Sigmoid colon (tissue), 7 donors: ENCODE measurements around the gene CD74. TPM values are rescaled to one million over a fixed set of nuclear protein-coding genes. Genes with fewer than 3 reads are reported as not detected.

Experiments used
- DNase-seq: peaks from one replicate; pipeline ENCODE4 v3.0.0-alpha.2; 2019
- H3K27ac ChIP-seq, 4 donors: fragments of 200-600 bp; sonication (generic); one replicate each; pipeline ENCODE4 v1.5.1; 2016 to 2019; ENCODE audit warnings: mild to moderate bottlenecking in 1 of 4
- H3K27me3 ChIP-seq, 3 donors: fragments of 200-600 bp; sonication (generic); one replicate each; pipeline ENCODE4 v1.5.1; 2019; ENCODE audit warnings: mild to moderate bottlenecking in 1 of 3
- H3K36me3 ChIP-seq, 4 donors: fragments of 200-600 bp; sonication (generic); one replicate each; pipeline ENCODE4 v1.5.1; 2016 to 2019
- H3K4me1 ChIP-seq, 4 donors: fragments of 200-600 bp; sonication (generic); one replicate each; pipeline ENCODE4 v1.5.1; 2017 to 2019
- H3K4me3 ChIP-seq, 4 donors: fragments of 200-600 bp; sonication (generic); one replicate each; pipeline ENCODE4 v1.5.1; 2017 to 2019; ENCODE audit warnings: mild to moderate bottlenecking in 2 of 4, moderate library complexity in 1 of 4
- H3K9me3 ChIP-seq, 4 donors: fragments of 200-600 bp in 3 of 4; sonication (generic) in 3 of 4; one replicate each; pipeline versions ENCODE4 v1.5.1 to v1.6.1; 2013 to 2019
- EP300 ChIP-seq, 4 donors: sonication (generic); formaldehyde crosslinking; IDR thresholded peaks; one replicate each; pipeline ENCODE4 v1.6.1; 2017; ENCODE audit warnings: antibody characterized with exemption in 4 of 4
- POLR2A ChIP-seq, 2 donors: fragments of 450-650 bp; IDR thresholded peaks; one replicate each; pipeline ENCODE4 v1.6.1; 2016; ENCODE audit warnings: antibody characterized with exemption in 2 of 2, mild to moderate bottlenecking in 2 of 2, moderate library complexity in 2 of 2
- POLR2AphosphoS5 ChIP-seq, 4 donors: sonication (generic); formaldehyde crosslinking; IDR thresholded peaks; one replicate each; pipeline ENCODE4 v1.6.1; 2017; ENCODE audit warnings: antibody characterized with exemption in 4 of 4
- WGBS, 2 donors: extraction: QIAGEN DNeasy Blood & Tissue Kit; methylation state at CpG; one replicate each; pipeline ENCODE4 v1.1.7; 2013; 5-methylcytosine and 5-hydroxymethylcytosine counted together
- intact Hi-C: fragments of 100-400 bp; cut with DNase I; formaldehyde crosslinking; loops from one replicate; pipeline ENCODE4 v1.15.1; 2023
- polyA plus RNA-seq, 3 donors: library from polyadenylated mRNA; stranded (reverse); fragments of 200-250 nt; gene quantifications; one replicate each; pipeline ENCODE4 v1.2.3, GENCODE V29; 2013
- total RNA-seq, 4 donors: library from RNA; depleted of rRNA; stranded (reverse); fragments of >200 nt; gene quantifications; one replicate each; pipeline ENCODE4 v1.1.0, GENCODE V29; 2016
- TF ChIP-seq, protein P1 (sequence below), 4 experiments: fragments of 450-650 bp in 3 of 4; fragments of 200-600 bp in 1 of 4; IDR thresholded peaks; one replicate each; pipeline ENCODE4 v1.5.1; 2016 to 2019; ENCODE audit warnings: antibody characterized with exemption in 4 of 4, mild to moderate bottlenecking in 3 of 4, moderate library complexity in 2 of 4
- donor health status: healthy with polysubstance abuse.
- donor health status: Bipolar disorder and iron deficiency.
- donor health status: healthy.

CD74 gene
- total and polyA plus RNA-seq, 7 donors: 176 to 2,186 (median 216) TPM

GRCh38 chr5:150404535-150404934 is 8.2 kb downstream of the CD74 start:
- intact Hi-C loops: no loop called here
- H3K27me3 ChIP-seq: no peaks in the 10 kb centered on the region
- H3K9me3 ChIP-seq: no peaks in the 10 kb centered on the region
- H3K36me3 ChIP-seq: peaks cover 0 to 34% (median 5%) of the 10 kb centered on the region in 4 donors
- H3K4me3 ChIP-seq: no peak overlapping the region
- 93 to 95% methylated on average over 10 of the region's 10 CpGs for WGBS, 2 donors
- no peak for DNase-seq
- no peak overlapping the region for H3K27ac ChIP-seq
- TF ChIP-seq, protein P1, sequence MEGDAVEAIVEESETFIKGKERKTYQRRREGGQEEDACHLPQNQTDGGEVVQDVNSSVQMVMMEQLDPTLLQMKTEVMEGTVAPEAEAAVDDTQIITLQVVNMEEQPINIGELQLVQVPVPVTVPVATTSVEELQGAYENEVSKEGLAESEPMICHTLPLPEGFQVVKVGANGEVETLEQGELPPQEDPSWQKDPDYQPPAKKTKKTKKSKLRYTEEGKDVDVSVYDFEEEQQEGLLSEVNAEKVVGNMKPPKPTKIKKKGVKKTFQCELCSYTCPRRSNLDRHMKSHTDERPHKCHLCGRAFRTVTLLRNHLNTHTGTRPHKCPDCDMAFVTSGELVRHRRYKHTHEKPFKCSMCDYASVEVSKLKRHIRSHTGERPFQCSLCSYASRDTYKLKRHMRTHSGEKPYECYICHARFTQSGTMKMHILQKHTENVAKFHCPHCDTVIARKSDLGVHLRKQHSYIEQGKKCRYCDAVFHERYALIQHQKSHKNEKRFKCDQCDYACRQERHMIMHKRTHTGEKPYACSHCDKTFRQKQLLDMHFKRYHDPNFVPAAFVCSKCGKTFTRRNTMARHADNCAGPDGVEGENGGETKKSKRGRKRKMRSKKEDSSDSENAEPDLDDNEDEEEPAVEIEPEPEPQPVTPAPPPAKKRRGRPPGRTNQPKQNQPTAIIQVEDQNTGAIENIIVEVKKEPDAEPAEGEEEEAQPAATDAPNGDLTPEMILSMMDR (IDR thresholded peaks at IDR 0.05): no peak
- TF ChIP-seq POLR2AphosphoS5 (IDR thresholded peaks at IDR 0.05) (no peak), EP300 (IDR thresholded peaks at IDR 0.05) (no peak), POLR2A (IDR thresholded peaks at IDR 0.05) (no peak)
- no peaks in the 10 kb centered on the region for H3K4me1 ChIP-seq

DNA sequence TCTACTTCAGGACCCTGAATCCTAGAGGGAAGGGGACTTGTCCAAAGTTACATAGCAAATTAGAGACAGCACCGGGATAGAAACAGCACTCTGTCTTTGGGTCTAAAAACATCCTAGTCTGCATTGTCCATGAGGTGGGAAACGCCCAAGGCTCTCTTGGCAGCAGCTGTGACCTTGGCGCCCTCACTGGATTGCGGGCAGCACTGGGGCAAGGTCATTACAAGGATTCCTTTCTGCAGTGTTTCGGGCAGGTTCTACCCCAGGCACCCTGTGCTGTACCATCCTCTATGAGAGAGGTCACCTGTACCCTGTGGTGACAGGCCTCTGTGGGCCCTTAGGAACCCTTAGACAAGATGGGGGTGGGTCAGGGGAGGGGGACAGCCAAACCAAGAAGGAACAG is 8.6 kb downstream of the CD74 start:
- Histone ChIP-seq H3K9me3 (no peaks in the 10 kb centered on the region), H3K36me3 (peaks cover 0 to 38% (median 7%) of the 10 kb centered on the region in 4 donors), H3K27me3 (no peaks in the 10 kb centered on the region), H3K27ac (no peak overlapping the region), H3K4me3 (no peak overlapping the region), H3K4me1 (no peaks in the 10 kb centered on the region)
- WGBS, 2 donors: 79 to 88% methylated on average over 5 of the region's 5 CpGs
- DNase-seq: no peak
- TF ChIP-seq, protein P1 (IDR thresholded peaks at IDR 0.05): no peak
- no peak for TF ChIP-seq POLR2A (IDR thresholded peaks at IDR 0.05)
- no peak for TF ChIP-seq POLR2AphosphoS5 (IDR thresholded peaks at IDR 0.05)
- no peak for TF ChIP-seq EP300 (IDR thresholded peaks at IDR 0.05)
- intact Hi-C loops: no loop called here

- no peak for DNase-seq
- TF ChIP-seq POLR2A (IDR thresholded peaks at IDR 0.05): no peak
- no peak for TF ChIP-seq POLR2AphosphoS5 (IDR thresholded peaks at IDR 0.05)
- TF ChIP-seq, protein P1 (IDR thresholded peaks at IDR 0.05): no peak
- TF ChIP-seq EP300 (IDR thresholded peaks at IDR 0.05): no peak
- Histone ChIP-seq H3K9me3 (no peaks in the 10 kb centered on the region), H3K4me3 (no peak overlapping the region), H3K27ac (no peak overlapping the region), H3K36me3 (peaks cover 0 to 50% (median 11%) of the 10 kb centered on the region in 4 donors), H3K27me3 (no peaks in the 10 kb centered on the region), H3K4me1 (no peaks in the 10 kb centered on the region)
- intact Hi-C loops: no loop called here
- 92% methylated on average over 12 of the region's 12 CpGs for WGBS, 2 donors
These were observed 9.8 kb downstream of the CD74 start for GRCh38 chr5:150402901-150403342.

DNA sequence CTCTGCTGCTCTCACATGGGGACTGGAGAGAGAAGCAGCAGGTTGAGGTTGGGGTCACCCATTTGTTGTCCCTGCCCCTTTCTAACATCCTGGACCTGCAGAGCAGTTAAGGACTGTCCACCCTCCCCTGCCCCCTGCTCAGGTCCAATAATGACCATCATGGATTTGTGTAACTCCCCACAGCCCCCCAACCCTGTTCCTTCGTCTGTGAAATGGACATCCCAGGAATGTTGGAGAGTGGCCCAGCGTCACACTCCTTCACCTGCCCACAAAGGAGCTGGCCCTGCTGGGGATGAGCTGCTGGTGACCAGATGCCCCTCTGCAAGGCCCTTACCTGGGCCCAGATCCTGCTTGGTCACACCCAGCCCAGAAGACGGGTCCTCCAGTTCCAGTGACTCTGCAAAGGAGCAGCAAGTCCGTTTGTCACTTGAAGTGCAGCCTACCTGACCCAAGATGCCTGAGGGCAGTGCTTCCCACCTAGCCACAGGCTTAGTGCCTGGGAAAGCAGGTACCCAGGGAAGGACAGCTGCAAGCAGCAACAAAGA is 10.4 kb downstream of the CD74 start:
- TF ChIP-seq EP300 (IDR thresholded peaks at IDR 0.05): no peak
- no peak for TF ChIP-seq POLR2AphosphoS5 (IDR thresholded peaks at IDR 0.05)
- intact Hi-C loops: no loop called here
- H3K9me3 ChIP-seq: no peaks in the 10 kb centered on the region
- no peak overlapping the region for H3K27ac ChIP-seq
- H3K27me3 ChIP-seq: no peaks in the 10 kb centered on the region
- 80 to 85% methylated on average over 4 of the region's 4 CpGs for WGBS, 2 donors
- peaks cover 0 to 56% (median 11%) of the 10 kb centered on the region in 4 donors for H3K36me3 ChIP-seq
- no peak overlapping the region for H3K4me3 ChIP-seq
- no peak for DNase-seq
- no peaks in the 10 kb centered on the region for H3K4me1 ChIP-seq

GRCh38 chr5:150401376-150402228 is 11.1 kb downstream of the CD74 start:
- Histone ChIP-seq H3K9me3 (no peaks in the 10 kb centered on the region), H3K36me3 (peaks cover 0 to 63% (median 13%) of the 10 kb centered on the region in 4 donors), H3K27me3 (no peaks in the 10 kb centered on the region), H3K27ac (no peak overlapping the region), H3K4me1 (no peaks in the 10 kb centered on the region), H3K4me3 (no peak overlapping the region)
- intact Hi-C loops: no loop called here
- no peak for DNase-seq
- TF ChIP-seq EP300 (IDR thresholded peaks at IDR 0.05) (no peak), POLR2AphosphoS5 (IDR thresholded peaks at IDR 0.05) (no peak), POLR2A (IDR thresholded peaks at IDR 0.05) (no peak)
- TF ChIP-seq, protein P1 (IDR thresholded peaks at IDR 0.05): no peak
- WGBS, 2 donors: 84 to 86% methylated on average over 11 of the region's 11 CpGs
